ENCODE measurements around the gene PLTP.
"Not testable (repeated sequence)": the region's sequence is repeated elsewhere in the genome, so short reads cannot be mapped to it uniquely, and the experiment has no call there.

PLTP gene

DNA sequence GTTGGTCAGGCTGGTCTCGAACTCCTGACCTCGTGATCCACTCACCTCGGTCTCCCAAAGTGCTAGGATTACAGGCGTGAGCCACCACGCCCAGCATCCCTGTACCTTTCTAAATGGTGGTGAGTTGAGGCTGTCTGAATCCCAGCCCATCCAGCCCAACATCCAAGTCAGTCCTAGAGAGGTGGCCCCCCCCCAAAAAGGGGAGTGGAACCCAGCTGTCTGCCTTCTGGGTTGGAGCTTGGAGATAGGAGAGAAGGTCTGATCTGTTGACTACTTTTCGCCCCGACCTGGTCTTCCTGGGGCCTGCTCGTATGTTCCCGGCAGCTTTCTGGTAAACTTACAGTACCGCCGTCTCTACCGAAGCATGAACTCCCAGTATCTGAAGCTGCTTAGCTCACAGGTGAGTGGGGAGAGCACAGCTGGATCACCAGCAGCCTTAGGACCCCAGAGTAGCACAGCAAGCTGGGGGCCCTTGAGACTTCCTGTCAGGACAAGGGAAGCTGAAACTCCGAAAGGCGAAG is 15.3 kb downstream of the PLTP start:
- DNase-seq, result no peak

GRCh38 chr20:45894797-45895196 is 17.2 kb downstream of the PLTP start:
- DNase-seq, result no peak

GRCh38 chr20:45893831-45894230 is 18.1 kb downstream of the PLTP start:
- no peak for DNase-seq

GRCh38 chr20:45892828-45893500 is 19.0 kb downstream of the PLTP start:
- DNase-seq, result no peak

DNA sequence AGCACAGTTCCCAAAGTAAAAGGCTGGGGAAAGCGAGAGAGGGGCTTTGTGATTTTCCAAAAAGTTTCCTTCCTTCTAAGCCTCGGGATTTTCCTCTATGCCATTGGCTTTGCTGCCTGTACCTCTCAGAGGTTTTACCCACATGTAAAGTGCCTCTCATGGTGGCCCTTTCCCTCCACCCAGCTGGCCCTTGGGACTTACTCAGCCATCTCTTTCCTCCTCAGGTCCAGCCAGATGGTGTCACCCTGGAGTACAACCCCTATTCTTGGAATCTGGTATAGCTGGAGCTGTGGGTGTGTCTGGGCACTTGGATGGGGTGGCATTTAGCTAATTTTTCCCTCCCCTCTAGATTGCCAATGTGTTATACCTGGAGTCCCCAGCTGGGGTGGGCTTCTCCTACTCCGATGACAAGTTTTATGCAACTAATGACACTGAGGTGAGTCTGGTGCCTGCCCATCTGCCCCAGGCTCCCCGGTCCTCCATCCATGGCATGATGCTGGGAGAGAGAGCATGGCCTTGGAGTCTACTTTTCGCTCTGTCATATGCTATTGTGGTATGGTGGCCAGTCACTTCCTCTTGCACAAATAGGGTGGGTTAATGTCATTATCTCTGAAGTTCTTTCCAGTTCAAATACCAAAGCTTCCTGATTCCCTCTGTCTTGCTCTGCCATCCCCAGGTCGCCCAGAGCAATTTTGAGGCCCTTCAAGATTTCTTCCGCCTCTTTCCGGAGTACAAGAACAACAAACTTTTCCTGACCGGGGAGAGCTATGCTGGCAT is 19.7 kb downstream of the PLTP start:
- DNase-seq, result no peak

- peak; percentile 36 for DNase-seq
Observed at GRCh38 chr20:45890985-45891983, 20.7 kb downstream of the PLTP start, which contains the start of the genes CTSA and NEURL2. Gene CTSA, plus strand, starts transcription at chr20:45891335. Its CDS starts 234 bp downstream, at chr20:45891569. Gene NEURL2, minus strand, starts transcription at chr20:45891208. Its CDS starts 217 bp downstream, at chr20:45890991.

DNA sequence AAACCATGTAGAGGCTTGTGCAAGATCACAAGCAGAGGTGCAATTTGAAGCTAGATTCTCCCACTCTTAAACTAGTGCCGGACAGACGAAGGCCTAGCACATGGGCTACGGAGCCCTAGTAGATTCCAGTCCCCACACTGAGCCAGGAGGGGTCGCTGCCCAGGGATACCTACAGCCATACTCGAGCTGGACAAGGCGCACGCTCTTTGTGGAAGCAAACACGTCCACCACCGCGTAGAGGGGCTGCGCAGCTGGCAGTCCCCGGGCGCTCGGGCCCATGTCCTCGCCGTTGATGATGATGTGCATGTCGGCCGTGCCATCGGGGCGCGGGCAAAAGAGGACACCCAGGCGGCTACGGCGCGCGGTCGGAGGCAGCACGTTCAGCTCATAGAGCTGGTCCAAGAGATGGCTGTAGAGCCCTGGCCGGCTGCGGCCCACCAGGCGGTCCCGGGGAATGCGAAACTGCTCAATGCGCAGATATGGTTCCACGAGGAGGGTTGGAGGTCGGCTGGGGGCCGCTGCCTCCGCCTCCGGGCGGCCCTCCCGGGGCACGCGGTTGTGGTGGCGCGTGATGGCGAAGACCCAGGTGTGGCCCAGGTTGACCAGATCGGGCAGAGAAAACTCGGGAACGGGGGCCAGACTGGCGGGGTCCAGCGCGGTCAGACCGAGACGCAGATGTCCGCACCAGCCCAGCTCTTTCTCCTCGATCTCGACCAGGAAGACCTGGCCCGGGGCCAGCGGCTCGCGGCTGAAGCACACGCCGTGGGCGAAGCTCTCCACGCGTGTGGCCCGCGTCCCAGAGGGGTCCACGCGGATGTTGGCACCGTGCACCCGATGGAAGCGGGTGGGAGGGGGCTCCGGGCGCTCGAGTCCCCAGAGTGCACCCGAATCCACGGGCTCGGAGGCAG is 21.6 kb downstream of the PLTP start:
- peak; percentile 37 for DNase-seq

- no peak for DNase-seq
Observed at GRCh38 chr20:45888681-45889080, 23.3 kb downstream of the PLTP start.

DNA sequence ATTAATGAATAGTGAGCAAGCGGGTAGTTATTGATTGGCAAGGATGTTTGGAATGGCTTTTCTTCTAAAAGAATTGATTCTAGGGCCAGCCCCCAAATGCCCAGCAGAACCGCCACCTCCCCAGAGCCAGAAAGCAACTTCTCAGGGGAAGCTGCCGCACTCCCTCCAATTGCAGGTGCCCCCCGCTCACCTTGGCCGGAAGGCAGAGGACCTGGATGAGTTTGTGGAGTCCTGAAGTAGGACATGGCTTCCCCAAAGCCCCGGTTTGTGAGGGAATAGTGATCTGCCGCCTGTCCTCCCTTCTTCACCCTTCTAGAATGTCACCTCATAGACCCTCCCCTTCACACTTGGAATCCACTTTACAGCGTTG is 24.6 kb downstream of the PLTP start, which contains the start of gene SPATA25:
SPATA25 (minus strand) TSS at position 277 of the 370 bp plus-strand sequence; CDS start at position 245, 32 bp downstream.
- no peak for DNase-seq

DNA sequence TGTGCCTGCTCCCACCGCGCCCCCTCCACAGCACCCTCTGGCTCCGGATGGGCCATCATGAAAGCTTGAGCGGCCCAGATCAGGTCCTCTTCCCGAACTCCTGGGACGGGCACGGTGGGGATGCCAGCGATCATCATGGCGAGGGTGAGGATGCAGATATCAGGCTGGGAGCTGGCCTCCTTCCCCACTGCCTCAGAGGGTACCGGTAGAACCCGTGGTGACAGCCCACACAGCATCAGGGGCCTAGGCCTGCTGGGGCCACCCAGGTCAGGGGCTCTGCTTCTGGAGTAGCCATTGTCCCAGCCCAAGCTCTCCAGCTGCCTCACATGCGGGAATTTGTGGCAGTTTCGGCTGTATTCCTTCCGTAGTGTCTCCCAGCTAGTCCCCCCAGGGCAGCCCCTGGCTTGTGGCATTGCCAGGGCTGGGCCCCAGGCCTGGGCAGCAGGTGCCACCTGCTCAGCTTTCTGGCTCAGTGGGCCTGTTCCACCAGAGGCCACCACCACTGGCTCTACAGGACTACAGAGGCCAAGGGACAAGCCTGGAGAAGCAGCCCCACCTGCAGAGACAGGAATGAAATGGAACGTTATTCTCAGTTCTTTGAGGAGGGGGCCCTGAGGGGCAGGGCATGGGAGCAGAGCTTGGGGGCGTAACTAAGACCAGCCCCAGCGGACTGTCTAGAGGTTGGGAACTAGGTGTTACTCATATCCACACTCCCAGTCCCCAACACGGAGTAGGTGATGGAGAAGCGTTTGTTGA is 25.2 kb downstream of the PLTP start:
- no peak for DNase-seq

GRCh38 chr20:45883100-45883469 is 28.9 kb downstream of the PLTP start:
- no peak for DNase-seq

- DNase-seq, result no peak
Observed at GRCh38 chr20:45882469-45883099, 29.4 kb downstream of the PLTP start.

GRCh38 chr20:45880988-45881788 is 30.8 kb downstream of the PLTP start, which contains the start of gene ZSWIM1:
Gene ZSWIM1, plus strand, starts transcription at chr20:45881227. Its CDS starts 1,366 bp downstream, at chr20:45882593.
- peak; percentile 85 for DNase-seq

GRCh38 chr20:45878076-45878761 is 33.7 kb downstream of the PLTP start:
- no peak for DNase-seq

- no peak for DNase-seq
Observed at GRCh38 chr20:45874576-45874975, 37.4 kb downstream of the PLTP start.

DNA sequence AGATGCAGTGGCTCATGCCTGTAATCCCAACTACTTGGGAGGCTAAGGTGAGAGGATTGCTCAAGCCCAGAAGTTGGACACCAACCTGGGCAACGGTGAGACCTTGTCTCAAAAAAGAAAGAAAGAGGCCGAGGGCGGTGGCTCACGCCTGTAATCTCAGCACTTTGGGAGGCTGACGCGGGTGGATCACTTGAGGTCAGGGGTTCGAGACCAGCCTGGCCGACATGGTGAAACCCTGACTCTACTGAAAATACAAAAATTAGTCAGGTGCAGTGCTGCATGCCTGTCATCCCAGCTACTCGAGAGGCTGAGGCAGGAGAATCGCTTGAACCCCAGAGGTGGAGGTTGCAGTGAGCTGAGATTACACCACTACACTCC is 37.9 kb downstream of the PLTP start:
- DNase-seq, result not testable (repeated sequence)

DNA sequence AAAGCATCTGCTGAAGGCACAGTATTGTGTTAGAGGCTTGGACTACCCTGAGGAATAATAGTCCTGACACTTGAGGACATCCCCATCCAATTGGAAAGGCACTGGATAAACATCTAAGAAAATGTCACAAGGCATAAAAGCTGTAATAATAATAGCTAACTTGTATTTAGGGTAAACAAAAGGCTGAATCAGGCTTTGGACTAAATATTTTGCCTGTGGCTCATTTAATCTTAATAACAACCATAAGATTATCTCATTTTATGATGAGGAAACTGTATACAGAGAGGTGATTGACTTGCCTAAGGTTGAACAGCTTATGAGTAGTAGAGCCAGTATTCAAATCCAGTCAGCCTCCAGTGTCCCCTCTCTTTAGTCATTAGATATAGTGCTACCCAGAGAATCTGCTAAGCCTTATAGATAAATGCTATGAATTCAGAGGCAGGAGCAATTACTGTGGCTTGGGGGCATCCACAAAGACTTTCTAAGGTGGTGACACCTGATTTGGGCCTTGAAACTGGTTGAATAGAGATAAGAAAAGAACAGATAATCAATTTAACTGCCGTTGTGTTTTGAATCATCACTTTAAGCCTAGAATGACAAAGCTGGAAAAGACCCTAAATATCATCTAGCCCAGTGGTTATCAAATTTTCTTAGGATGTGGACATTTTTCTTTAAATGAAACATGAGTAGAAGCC is 38.4 kb downstream of the PLTP start:
- no peak for DNase-seq

- DNase-seq, result no peak
Observed at GRCh38 chr20:45872626-45873025, 39.3 kb downstream of the PLTP start.

Data from NCI-H748 treated with DMSO at 0.1 percent for 48 hours (cell line).